Measurements from ENCODE around the gene EIF5. TPM values are rescaled to one million over a fixed set of nuclear protein-coding genes. Genes with fewer than 3 reads are reported as not detected.

Gene EIF5
- total RNA-seq, 2 donors from 2014 or later, result 196 to 296 TPM

- no peaks in the 10 kb centered on the region for H3K9me3 Mint-ChIP-seq
- no peak overlapping the region for H3K4me3 Mint-ChIP-seq
- peaks cover 13% of the 10 kb centered on the region for H3K27me3 Mint-ChIP-seq
- H3K27ac Mint-ChIP-seq, result no peak overlapping the region
- H3K4me1 Mint-ChIP-seq, result no peaks in the 10 kb centered on the region
- H3K36me3 Mint-ChIP-seq (ENCODE audit: low read depth), result no peaks in the 10 kb centered on the region
- ATAC-seq (replicated peaks), result no peak
Observed at GRCh38 chr14:103298620-103299019, 35.4 kb upstream of the EIF5 start.

- Mint-ChIP-seq H3K9me3 (no peaks in the 10 kb centered on the region), H3K27me3 (peaks cover 12% of the 10 kb centered on the region), H3K36me3 (ENCODE audit: low read depth) (no peaks in the 10 kb centered on the region), H3K4me1 (no peaks in the 10 kb centered on the region), H3K27ac (no peak overlapping the region), H3K4me3 (no peak overlapping the region)
- ATAC-seq (replicated peaks), result no peak
Observed at GRCh38 chr14:103301512-103302354, 32.3 kb upstream of the EIF5 start.

GRCh38 chr14:103302966-103303365 is 31.1 kb upstream of the EIF5 start:
- H3K4me1 Mint-ChIP-seq, result no peaks in the 10 kb centered on the region
- H3K27me3 Mint-ChIP-seq, result peaks cover 12% of the 10 kb centered on the region
- ATAC-seq (replicated peaks), result no peak
- H3K36me3 Mint-ChIP-seq (ENCODE audit: low read depth), result no peaks in the 10 kb centered on the region
- no peak overlapping the region for H3K4me3 Mint-ChIP-seq
- H3K9me3 Mint-ChIP-seq, result no peaks in the 10 kb centered on the region
- no peak overlapping the region for H3K27ac Mint-ChIP-seq

- Mint-ChIP-seq H3K36me3 (ENCODE audit: low read depth) (no peaks in the 10 kb centered on the region), H3K4me3 (no peak overlapping the region), H3K27me3 (peaks cover 7% of the 10 kb centered on the region), H3K27ac (no peak overlapping the region), H3K9me3 (no peaks in the 10 kb centered on the region), H3K4me1 (no peaks in the 10 kb centered on the region)
- ATAC-seq (replicated peaks), result no peak
Observed at GRCh38 chr14:103304706-103305105, 29.3 kb upstream of the EIF5 start.

GRCh38 chr14:103308717-103309616 is 25.1 kb upstream of the EIF5 start:
- Mint-ChIP-seq H3K9me3 (no peaks in the 10 kb centered on the region), H3K27me3 (peaks cover 3% of the 10 kb centered on the region), H3K4me3 (no peak overlapping the region), H3K4me1 (no peaks in the 10 kb centered on the region), H3K36me3 (ENCODE audit: low read depth) (no peaks in the 10 kb centered on the region), H3K27ac (no peak overlapping the region)
- ATAC-seq (replicated peaks), result no peak

- Mint-ChIP-seq H3K9me3 (no peaks in the 10 kb centered on the region), H3K4me3 (no peak overlapping the region), H3K27me3 (peaks cover 3% of the 10 kb centered on the region), H3K36me3 (ENCODE audit: low read depth) (no peaks in the 10 kb centered on the region), H3K4me1 (no peaks in the 10 kb centered on the region), H3K27ac (no peak overlapping the region)
- no peak for ATAC-seq (replicated peaks)
Observed at GRCh38 chr14:103310576-103311095, 23.4 kb upstream of the EIF5 start.

GRCh38 chr14:103311171-103311997 is 22.7 kb upstream of the EIF5 start:
- H3K4me3 Mint-ChIP-seq, result no peak overlapping the region
- H3K9me3 Mint-ChIP-seq, result no peaks in the 10 kb centered on the region
- no peak overlapping the region for H3K27ac Mint-ChIP-seq
- no peaks in the 10 kb centered on the region for H3K27me3 Mint-ChIP-seq
- no peaks in the 10 kb centered on the region for H3K4me1 Mint-ChIP-seq
- no peaks in the 10 kb centered on the region for H3K36me3 Mint-ChIP-seq (ENCODE audit: low read depth)
- ATAC-seq (replicated peaks), result no peak

GRCh38 chr14:103312006-103312635 is 21.9 kb upstream of the EIF5 start:
- no peak for ATAC-seq (replicated peaks)
- H3K4me3 Mint-ChIP-seq, result no peak overlapping the region
- H3K27ac Mint-ChIP-seq, result no peak overlapping the region
- no peaks in the 10 kb centered on the region for H3K4me1 Mint-ChIP-seq
- H3K27me3 Mint-ChIP-seq, result peaks cover 3% of the 10 kb centered on the region
- H3K36me3 Mint-ChIP-seq (ENCODE audit: low read depth), result no peaks in the 10 kb centered on the region
- H3K9me3 Mint-ChIP-seq, result no peaks in the 10 kb centered on the region

- Mint-ChIP-seq H3K9me3 (no peaks in the 10 kb centered on the region), H3K27me3 (peaks cover 11% of the 10 kb centered on the region), H3K4me3 (no peak overlapping the region), H3K27ac (no peak overlapping the region), H3K36me3 (ENCODE audit: low read depth) (no peaks in the 10 kb centered on the region), H3K4me1 (no peaks in the 10 kb centered on the region)
- no peak for ATAC-seq (replicated peaks)
Observed at GRCh38 chr14:103313704-103314103, 20.3 kb upstream of the EIF5 start.

GRCh38 chr14:103314496-103315277 is 19.4 kb upstream of the EIF5 start:
- H3K9me3 Mint-ChIP-seq, result no peaks in the 10 kb centered on the region
- H3K27ac Mint-ChIP-seq, result no peak overlapping the region
- peaks cover 15% of the 10 kb centered on the region for H3K27me3 Mint-ChIP-seq
- no peaks in the 10 kb centered on the region for H3K4me1 Mint-ChIP-seq
- H3K4me3 Mint-ChIP-seq, result no peak overlapping the region
- no peak for ATAC-seq (replicated peaks)
- H3K36me3 Mint-ChIP-seq (ENCODE audit: low read depth), result no peaks in the 10 kb centered on the region

- no peak overlapping the region for H3K27ac Mint-ChIP-seq
- peaks cover 15% of the 10 kb centered on the region for H3K27me3 Mint-ChIP-seq
- ATAC-seq (replicated peaks), result no peak
- no peaks in the 10 kb centered on the region for H3K9me3 Mint-ChIP-seq
- no peak overlapping the region for H3K4me3 Mint-ChIP-seq
- no peaks in the 10 kb centered on the region for H3K4me1 Mint-ChIP-seq
- no peaks in the 10 kb centered on the region for H3K36me3 Mint-ChIP-seq (ENCODE audit: low read depth)
Observed at GRCh38 chr14:103315351-103315911, 18.6 kb upstream of the EIF5 start.

GRCh38 chr14:103315941-103316340 is 18.1 kb upstream of the EIF5 start:
- no peak overlapping the region for H3K27ac Mint-ChIP-seq
- no peak overlapping the region for H3K4me3 Mint-ChIP-seq
- peaks cover 15% of the 10 kb centered on the region for H3K27me3 Mint-ChIP-seq
- H3K4me1 Mint-ChIP-seq, result no peaks in the 10 kb centered on the region
- no peaks in the 10 kb centered on the region for H3K36me3 Mint-ChIP-seq (ENCODE audit: low read depth)
- ATAC-seq (replicated peaks), result no peak
- no peaks in the 10 kb centered on the region for H3K9me3 Mint-ChIP-seq

- no peak overlapping the region for H3K4me3 Mint-ChIP-seq
- H3K36me3 Mint-ChIP-seq (ENCODE audit: low read depth), result no peaks in the 10 kb centered on the region
- H3K27me3 Mint-ChIP-seq, result peaks cover 15% of the 10 kb centered on the region
Observed at GRCh38 chr14:103316721-103317121, 17.3 kb upstream of the EIF5 start.

More at GRCh38 chr14:103316721-103317121, 17.3 kb upstream of the EIF5 start:
- no peaks in the 10 kb centered on the region for H3K4me1 Mint-ChIP-seq
- H3K27ac Mint-ChIP-seq, result no peak overlapping the region
- no peaks in the 10 kb centered on the region for H3K9me3 Mint-ChIP-seq
- no peak for ATAC-seq (replicated peaks)
